K562 (cell line): Measurements from ENCODE around the gene GDF15. TPM values are rescaled to one million over a fixed set of nuclear protein-coding genes. Genes with fewer than 3 reads are reported as not detected.

Source experiments
- ATAC-seq: fragments of 200-7000 bp; cut with Tn5 transposase; 3 replicates; pipeline ENCODE4 v1.9.1; 2020; ENCODE audit warnings: moderate library complexity
- BruUV-seq: library from RNA; stranded (reverse); fragments of 400-500 nt; replicated peaks from 2 replicates; lab custom pipeline; 2021; lab: Mats Ljungman, UMichigan
- CTCF ChIA-PET: fragments of 300-600 bp; formaldehyde crosslinking; extraction: SDS; loops from one replicate; lab custom pipeline; 2021; ENCODE audit warnings: low intra/inter-chr PET ratio; lab: Yijun Ruan, JAX
- POLR2A ChIA-PET: fragments of 300-600, 350-650 bp; sonication (Branson Sonifier 250); formaldehyde crosslinking; extraction: SDS; loops from one replicate; lab custom pipeline; 2021; ENCODE audit warnings: antibody characterized with exemption, inconsistent platforms; lab: Yijun Ruan, JAX
- DNase-seq, 4 experiments: peaks; one replicate each; pipeline versions ENCODE4 v3.0.0 to v3.0.0-alpha.2; 2011 to 2018; ENCODE audit warnings: low spot score in 3 of 4, mixed read lengths in 3 of 4; ENCODE audit errors: extremely low read depth in 1 of 4
- FAIRE-seq: peaks from 2 replicates; lab custom pipeline; 2011; peaks lifted over from hg19 to GRCh38; lab: Jason Lieb, UNC
- H2AFZ ChIP-seq: 2 replicates; pipeline ENCODE4 v1.6.0; 2011; ENCODE audit warnings: low read depth, low read length, control low read depth, inconsistent platforms
- H3K27ac ChIP-seq: fragments of 200-600 bp; 3 replicates; pipeline ENCODE4 v1.8.0; 2011; ENCODE audit warnings: low read depth, mild to moderate bottlenecking, control low read depth, inconsistent platforms, low read length, moderate library complexity, mixed read lengths; ENCODE audit errors: extremely low read depth
- H3K27me3 ChIP-seq, 2 experiments: fragments of 300-600 bp in 1 of 2; 2 replicates in 1 of 2; 3 replicates in 1 of 2; pipeline versions ENCODE4 v1.6.0 to v1.8.0; 2011; ENCODE audit warnings: inconsistent platforms in 2 of 2, low read length in 2 of 2, mild to moderate bottlenecking in 1 of 2, mixed read lengths in 1 of 2, moderate library complexity in 1 of 2; ENCODE audit not compliant: control insufficient read depth in 2 of 2, insufficient read depth in 2 of 2
- H3K36me3 ChIP-seq: fragments of 300-600 bp; 3 replicates; pipeline ENCODE4 v1.8.0; 2011; ENCODE audit warnings: mild to moderate bottlenecking, low read length, inconsistent platforms; ENCODE audit not compliant: control insufficient read depth, insufficient read depth
- H3K4me1 ChIP-seq, 2 experiments: fragments of 200-600 bp in 1 of 2; replicated peaks in 1 of 2; 2 replicates in 1 of 2; 3 replicates in 1 of 2; pipeline versions ENCODE4 v1.5.1 to v1.8.0; 2011; ENCODE audit warnings: inconsistent platforms in 2 of 2, low read length in 2 of 2, mild to moderate bottlenecking in 1 of 2, mixed read lengths in 1 of 2, moderate library complexity in 1 of 2; ENCODE audit not compliant: control insufficient read depth in 2 of 2, insufficient read depth in 2 of 2
- H3K4me2 ChIP-seq: 2 replicates; pipeline ENCODE4 v1.6.1; 2011; ENCODE audit warnings: low read length, control low read depth, inconsistent platforms, mixed read lengths; ENCODE audit not compliant: insufficient read depth
- H3K4me3 ChIP-seq: fragments of 200-600 bp; sonication (generic), shearing (Covaris generic); 2 replicates; pipeline ENCODE4 v1.5.1; 2016; ENCODE audit warnings: control low read depth, inconsistent platforms
- H3K79me2 ChIP-seq: fragments of 200-600 bp; 3 replicates; pipeline ENCODE4 v1.8.0; 2011; ENCODE audit warnings: low read length, inconsistent platforms; ENCODE audit not compliant: control insufficient read depth, insufficient read depth
- H3K9ac ChIP-seq, 2 experiments: 2 replicates each; pipeline versions ENCODE4 v1.6.0 to v1.6.1; 2011; ENCODE audit warnings: low read depth in 2 of 2, low read length in 2 of 2, control low read depth in 1 of 2, inconsistent platforms in 1 of 2, mild to moderate bottlenecking in 1 of 2, mixed read lengths in 1 of 2; ENCODE audit not compliant: insufficient read depth in 1 of 2
- H3K9me1 ChIP-seq: one replicate; pipeline ENCODE4 v1.6.0; 2011; ENCODE audit warnings: inconsistent platforms, mild to moderate bottlenecking, low read length, moderate library complexity; ENCODE audit not compliant: control insufficient read depth, insufficient read depth
- H3K9me3 ChIP-seq: replicated peaks from 2 replicates; pipeline ENCODE4 v1.5.1; 2011; ENCODE audit warnings: low read depth, low read length, inconsistent platforms; ENCODE audit not compliant: control insufficient read depth, insufficient read depth
- H4K20me1 ChIP-seq: replicated peaks from 2 replicates; pipeline ENCODE4 v1.6.1; 2011; ENCODE audit warnings: low read length, inconsistent platforms, mixed read lengths; ENCODE audit not compliant: control insufficient read depth, insufficient read depth
- ADNP ChIP-seq: fragments of 200-800 bp; sonication (Bioruptor generic); IDR thresholded peaks from 2 replicates; pipeline ENCODE4 v1.6.1; 2016; ENCODE audit warnings: missing genetic modification characterization, missing compliant biosample characterization
- ARNT ChIP-seq, 2 experiments: fragments of 450-650 bp; IDR thresholded peaks; 2 replicates each; pipeline ENCODE4 v1.6.1; 2016; ENCODE audit warnings: mild to moderate bottlenecking in 1 of 2
- BCOR ChIP-seq: fragments of 450-650 bp; IDR thresholded peaks from 2 replicates; pipeline ENCODE4 v1.6.1; 2016
- BMI1 ChIP-seq: fragments of 150-350 bp; IDR thresholded peaks from 2 replicates; pipeline ENCODE4 v1.6.1; 2014; ENCODE audit warnings: low read length
- HLTF ChIP-seq: fragments of 450-650 bp; IDR thresholded peaks from 2 replicates; pipeline ENCODE4 v1.6.1; 2016
- HNRNPH1 ChIP-seq: fragments of 200-400 bp; formaldehyde crosslinking; optimal IDR thresholded peaks from 2 replicates; pipeline ENCODE3; 2017; ENCODE audit warnings: low read depth, mild to moderate bottlenecking, low read length, moderate library complexity
- MYNN ChIP-seq, 2 experiments: sonication (generic); formaldehyde crosslinking in 1 of 2; IDR thresholded peaks; 2 replicates each; pipeline versions ENCODE4 v1.5.0 to v1.6.1; 2016 to 2020; ENCODE audit warnings: antibody characterized with exemption in 1 of 2, missing genetic modification reagents in 1 of 2
- POLR2A ChIP-seq: fragments of 450-650 bp; conservative IDR thresholded peaks from 2 replicates; pipeline ENCODE4 v1.6.1; 2016
- STAG1 ChIP-seq: sonication (generic); formaldehyde crosslinking; IDR thresholded peaks from 2 replicates; pipeline ENCODE4 v1.5.0; 2020; ENCODE audit warnings: missing genetic modification reagents, borderline replicate concordance
- TARDBP ChIP-seq: fragments of 450-650 bp; IDR thresholded peaks from 2 replicates; pipeline ENCODE4 v1.6.1; 2016
- THRAP3 ChIP-seq: fragments of 450-650 bp; IDR thresholded peaks from 2 replicates; pipeline ENCODE4 v1.6.1; 2016; ENCODE audit warnings: mild to moderate bottlenecking, inconsistent platforms, borderline replicate concordance
- ZC3H8 ChIP-seq: fragments of 450-650 bp; IDR thresholded peaks from 2 replicates; pipeline ENCODE4 v1.6.1; 2017
- ZNF124 ChIP-seq: sonication (generic); formaldehyde crosslinking; IDR thresholded peaks from 2 replicates; pipeline ENCODE4 v1.8.1; 2022; ENCODE audit warnings: missing genetic modification reagents
- ZNF76 ChIP-seq: fragments of 250-450 bp; sonication (Bioruptor Pico); IDR thresholded peaks from 2 replicates; pipeline ENCODE4 v1.4.0; 2020; ENCODE audit warnings: mild to moderate bottlenecking, moderate library complexity, borderline replicate concordance
- ZNF77 ChIP-seq: fragments of 250-450 bp; sonication (Bioruptor Pico); IDR thresholded peaks from 2 replicates; pipeline ENCODE4 v1.5.0; 2020
- WGBS: fragments of 100-300 bp; shearing (Covaris generic); methylation state at CpG from one replicate; pipeline ENCODE4 v1.1.6; 2016; ENCODE audit warnings: low coverage, mixed read lengths; ENCODE audit not compliant: insufficient coverage; ENCODE audit errors: missing lambda C conversion rate; 5-methylcytosine and 5-hydroxymethylcytosine counted together
- in situ Hi-C: fragments of 300-500 bp; cut with MboI; formaldehyde crosslinking; loops from 4 replicates; pipeline ENCODE4 v1.15.0; 2018; ENCODE audit warnings: inconsistent platforms, mixed read lengths
- intact Hi-C: fragments of 100-400 bp; cut with micrococcal nuclease; formaldehyde crosslinking; loops from 2 replicates; pipeline ENCODE4 v1.14.2; 2022
- polyA plus RNA-seq, 8 experiments: library from polyadenylated mRNA; depleted of rRNA in 4 of 8; stranded (reverse) in 5 of 8; unstranded in 3 of 8; fragments of >200 nt; fragmentation: Nextera tagmentation in 2 of 8; fragmentation: Illumina TruSeq in 1 of 8; extraction: Ambion mirVana in 2 of 8; extraction: Trizol in 1 of 8; gene quantifications; 2 replicates each; pipeline versions ENCODE4 v1.2.1 to v1.2.3, GENCODE V29; 2011 to 2014; ENCODE audit warnings: inconsistent platforms in 1 of 8, missing spikeins in 1 of 8
- total RNA-seq, 7 experiments: library from RNA; depleted of rRNA in 6 of 7; stranded (reverse); fragments of >200 nt in 6 of 7; fragmentation: Illumina TruSeq in 2 of 7; extraction: Trizol in 2 of 7; gene quantifications; 2 replicates each; pipeline versions ENCODE4 v1.2.1 to v1.2.3, GENCODE V29; 2011 to 2021; ENCODE audit warnings: low replicate concordance in 1 of 7
- TF ChIP-seq, protein P1 (sequence below): sonication (generic); formaldehyde crosslinking; IDR thresholded peaks from 2 replicates; pipeline ENCODE4 v1.8.0; 2023; ENCODE audit warnings: mild to moderate bottlenecking, missing genetic modification reagents
- TF ChIP-seq, protein P2 (sequence below): fragments of 250-450 bp; sonication (Bioruptor Pico); IDR thresholded peaks from 2 replicates; pipeline ENCODE4 v1.5.1; 2021; ENCODE audit warnings: mild to moderate bottlenecking
- TF ChIP-seq, protein P3 (sequence below): IDR thresholded peaks from 2 replicates; pipeline ENCODE4 v1.6.1; 2014; ENCODE audit warnings: antibody characterized with exemption
- TF ChIP-seq, protein P4 (sequence below): fragments of 250-450 bp; sonication (Bioruptor Pico); IDR thresholded peaks from 2 replicates; pipeline ENCODE4 v1.5.0; 2020; ENCODE audit warnings: mild to moderate bottlenecking

Gene GDF15
- total and polyA plus RNA-seq, 9 of the 15 experiments (the other 6 are each of a cell fraction or from before 2014, with no cell fraction given) = 2.3 to 82.4 (median 12.5) TPM

DNA sequence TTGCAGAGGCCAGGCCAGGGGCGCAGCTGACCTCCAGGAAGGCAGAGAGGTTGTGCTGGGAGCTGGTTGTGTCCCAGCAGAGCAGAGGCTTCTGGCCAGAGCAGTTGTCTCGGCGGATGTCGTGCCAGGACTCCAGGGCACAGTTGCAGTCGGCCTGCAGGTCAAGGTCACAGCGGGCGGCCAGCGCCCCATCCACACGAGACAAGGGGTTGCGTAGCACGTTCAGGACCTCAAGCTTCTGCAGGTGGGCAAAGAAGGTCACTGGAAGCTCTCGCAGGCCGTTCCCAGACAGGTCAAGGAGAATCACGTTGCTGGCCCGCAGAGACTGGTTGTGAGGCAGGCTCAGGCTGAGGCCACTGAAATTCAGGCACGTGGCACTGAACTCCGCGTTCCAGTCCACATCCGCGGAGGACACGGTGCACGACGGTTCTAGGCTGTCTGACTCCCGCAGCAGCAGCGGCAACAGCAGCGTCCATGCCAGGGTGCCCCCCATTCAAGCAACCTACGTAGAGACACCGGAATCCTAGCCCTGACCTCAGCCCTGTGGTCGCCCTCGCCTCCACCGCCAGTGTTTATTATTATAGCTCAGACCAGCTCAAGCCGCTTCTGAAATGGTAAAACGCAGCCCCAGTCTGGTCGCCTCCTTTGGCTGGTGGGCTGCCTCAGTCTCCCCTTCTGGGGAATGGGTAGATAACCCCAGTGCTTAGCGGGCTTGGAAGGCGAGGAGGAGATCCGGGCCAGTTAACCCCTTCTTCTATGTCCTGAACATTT is 10.7 kb downstream of the GDF15 start:
- Histone ChIP-seq H2AFZ (peak overlapping the region; percentile 78; the same call in 1 of the 2 replicates), H3K27me3 (no peaks in the 10 kb centered on the region), H3K9me1 (no peaks in the 10 kb centered on the region), H3K4me2 (peak overlapping the region; percentile 74; the same call in 1 of the 2 replicates), H3K9me3 (no peaks in the 10 kb centered on the region), H3K9ac (peak overlapping the region in 1 of 2 experiments; percentile 82; a peak in 2 of 4 replicates), H4K20me1 (no peaks in the 10 kb centered on the region), H3K36me3 (no peaks in the 10 kb centered on the region), H3K4me3 (peak overlapping the region; percentile 27; the same call in 1 of the 2 replicates), H3K79me2 (no peaks in the 10 kb centered on the region), H3K27ac (no peak overlapping the region), H3K4me1 (peaks cover 12 to 25% of the 10 kb centered on the region in 2 experiments)
- CTCF ChIA-PET = no interaction called here
- no TSS peak for BruUV-seq
- in situ Hi-C loops (no loop called here), intact Hi-C loops (no loop called here)
- ATAC-seq = no peak
- POLR2A ChIA-PET = interaction anchor here (0.7 to 2.5 kb wide), 3 partner anchors 8 to 111 kb away, joined by 3 to 28 read pairs (median 5); partner anchors contain the start of gene GDF15
- DNase-seq = no peak
- FAIRE-seq = no peak
- WGBS = 62% methylated on average over 34 of the region's 37 CpGs
- TF ChIP-seq, protein P1, sequence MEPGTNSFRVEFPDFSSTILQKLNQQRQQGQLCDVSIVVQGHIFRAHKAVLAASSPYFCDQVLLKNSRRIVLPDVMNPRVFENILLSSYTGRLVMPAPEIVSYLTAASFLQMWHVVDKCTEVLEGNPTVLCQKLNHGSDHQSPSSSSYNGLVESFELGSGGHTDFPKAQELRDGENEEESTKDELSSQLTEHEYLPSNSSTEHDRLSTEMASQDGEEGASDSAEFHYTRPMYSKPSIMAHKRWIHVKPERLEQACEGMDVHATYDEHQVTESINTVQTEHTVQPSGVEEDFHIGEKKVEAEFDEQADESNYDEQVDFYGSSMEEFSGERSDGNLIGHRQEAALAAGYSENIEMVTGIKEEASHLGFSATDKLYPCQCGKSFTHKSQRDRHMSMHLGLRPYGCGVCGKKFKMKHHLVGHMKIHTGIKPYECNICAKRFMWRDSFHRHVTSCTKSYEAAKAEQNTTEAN (CRISPR knock-in tag) = no peak
- TF ChIP-seq BCOR (peak; percentile 94), ZC3H8 (no peak), ZNF76 (CRISPR knock-in tag) (no peak), ARNT (IDR thresholded peaks at IDR 0.05) (0 out of 4 replicates have a peak, but pooled peaks of 1 of the 2 experiments have one; percentile 45), STAG1 (CRISPR knock-in tag) (no peak), HNRNPH1 (no peak), POLR2A (no peak), HLTF (no peak), MYNN (IDR thresholded peaks at IDR 0.05) (no peak), MYNN (CRISPR knock-in tag; IDR thresholded peaks at IDR 0.05) (no peak), ADNP (tag) (peak; percentile 83; the same call in 1 of the 2 replicates), BMI1 (no peak), TARDBP (no peak), THRAP3 (no peak), ZNF77 (CRISPR knock-in tag) (no peak), ZNF124 (CRISPR knock-in tag) (no peak)
- TF ChIP-seq, protein P2, sequence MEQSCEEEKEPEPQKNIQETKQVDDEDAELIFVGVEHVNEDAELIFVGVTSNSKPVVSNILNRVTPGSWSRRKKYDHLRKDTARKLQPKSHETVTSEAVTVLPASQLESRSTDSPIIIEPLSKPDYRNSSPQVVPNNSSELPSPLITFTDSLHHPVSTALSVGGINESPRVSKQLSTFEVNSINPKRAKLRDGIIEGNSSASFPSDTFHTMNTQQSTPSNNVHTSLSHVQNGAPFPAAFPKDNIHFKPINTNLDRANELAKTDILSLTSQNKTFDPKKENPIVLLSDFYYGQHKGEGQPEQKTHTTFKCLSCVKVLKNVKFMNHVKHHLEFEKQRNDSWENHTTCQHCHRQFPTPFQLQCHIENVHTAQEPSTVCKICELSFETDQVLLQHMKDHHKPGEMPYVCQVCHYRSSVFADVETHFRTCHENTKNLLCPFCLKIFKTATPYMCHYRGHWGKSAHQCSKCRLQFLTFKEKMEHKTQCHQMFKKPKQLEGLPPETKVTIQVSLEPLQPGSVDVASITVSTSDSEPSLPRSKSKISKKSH (CRISPR knock-in tag) = no peak
- TF ChIP-seq, protein P3, sequence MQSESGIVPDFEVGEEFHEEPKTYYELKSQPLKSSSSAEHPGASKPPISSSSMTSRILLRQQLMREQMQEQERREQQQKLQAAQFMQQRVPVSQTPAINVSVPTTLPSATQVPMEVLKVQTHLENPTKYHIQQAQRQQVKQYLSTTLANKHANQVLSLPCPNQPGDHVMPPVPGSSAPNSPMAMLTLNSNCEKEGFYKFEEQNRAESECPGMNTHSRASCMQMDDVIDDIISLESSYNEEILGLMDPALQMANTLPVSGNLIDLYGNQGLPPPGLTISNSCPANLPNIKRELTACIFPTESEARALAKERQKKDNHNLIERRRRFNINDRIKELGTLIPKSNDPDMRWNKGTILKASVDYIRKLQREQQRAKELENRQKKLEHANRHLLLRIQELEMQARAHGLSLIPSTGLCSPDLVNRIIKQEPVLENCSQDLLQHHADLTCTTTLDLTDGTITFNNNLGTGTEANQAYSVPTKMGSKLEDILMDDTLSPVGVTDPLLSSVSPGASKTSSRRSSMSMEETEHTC = no peak
- TF ChIP-seq, protein P4, sequence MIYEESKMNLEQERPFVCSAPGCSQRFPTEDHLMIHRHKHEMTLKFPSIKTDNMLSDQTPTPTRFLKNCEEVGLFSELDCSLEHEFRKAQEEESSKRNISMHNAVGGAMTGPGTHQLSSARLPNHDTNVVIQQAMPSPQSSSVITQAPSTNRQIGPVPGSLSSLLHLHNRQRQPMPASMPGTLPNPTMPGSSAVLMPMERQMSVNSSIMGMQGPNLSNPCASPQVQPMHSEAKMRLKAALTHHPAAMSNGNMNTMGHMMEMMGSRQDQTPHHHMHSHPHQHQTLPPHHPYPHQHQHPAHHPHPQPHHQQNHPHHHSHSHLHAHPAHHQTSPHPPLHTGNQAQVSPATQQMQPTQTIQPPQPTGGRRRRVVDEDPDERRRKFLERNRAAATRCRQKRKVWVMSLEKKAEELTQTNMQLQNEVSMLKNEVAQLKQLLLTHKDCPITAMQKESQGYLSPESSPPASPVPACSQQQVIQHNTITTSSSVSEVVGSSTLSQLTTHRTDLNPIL (CRISPR knock-in tag) = no peak
